ENCODE measurements around the gene INPP5A. TPM values are rescaled to one million over a fixed set of nuclear protein-coding genes. Genes with fewer than 3 reads are reported as not detected.
A peak's percentile ranks its signal among the peaks of the same experiment; 100 is the strongest.

INPP5A gene
- total RNA-seq, 1 donor from 2014 or later, result 29.5 TPM

DNA sequence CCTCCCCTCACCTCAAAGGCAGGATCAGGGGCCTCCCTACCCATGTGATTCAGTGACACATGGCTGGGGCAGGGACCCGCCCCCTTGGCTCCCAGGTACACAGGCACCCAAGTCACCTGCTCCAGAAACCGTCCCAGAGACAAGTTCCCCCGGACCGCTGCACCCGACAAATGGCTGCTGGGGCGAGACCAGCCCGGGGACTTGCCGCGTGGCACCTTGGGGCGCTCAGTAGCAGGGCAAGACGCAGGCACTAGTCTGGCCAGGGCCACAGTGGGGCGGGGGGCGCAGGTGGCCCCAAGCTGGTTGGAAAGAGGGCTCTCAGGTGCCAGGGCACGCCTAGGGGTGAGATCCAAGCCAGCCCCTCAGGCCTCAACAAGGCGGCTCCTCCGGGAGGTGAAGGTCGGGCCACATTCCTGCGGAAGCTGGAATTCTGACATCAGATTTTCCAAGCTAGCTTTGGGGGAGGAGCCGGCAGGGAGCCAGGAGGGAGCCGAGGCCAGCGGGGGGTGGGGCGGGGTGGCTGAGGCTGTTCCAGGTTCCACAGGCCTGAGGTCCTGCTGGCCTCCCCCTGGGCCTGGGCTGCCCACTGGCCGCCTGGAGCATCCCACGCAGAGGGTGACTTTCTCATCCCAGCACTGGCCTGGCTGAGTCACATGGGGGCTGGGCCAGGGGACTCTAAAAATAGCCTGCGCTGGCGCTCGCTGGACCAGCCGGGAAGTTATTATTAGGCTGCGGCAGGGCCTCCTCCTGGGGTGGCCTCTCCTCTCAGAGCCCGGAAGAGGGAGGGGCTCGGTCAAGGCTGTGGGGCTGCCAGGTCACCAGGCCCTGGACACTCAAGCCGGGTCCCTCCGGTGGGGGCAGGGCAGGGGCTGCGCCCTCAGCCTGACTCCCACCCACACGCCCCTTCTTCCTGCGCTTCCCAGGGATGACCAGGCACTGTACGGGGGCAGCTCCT lies 20.5 kb upstream of the INPP5A start:
- Histone ChIP-seq H3K4me3 (ENCODE audit: low read depth, low read length) (no peak overlapping the region), H3K36me3 (ENCODE audit: control insufficient read depth, insufficient read depth, low read length) (no peaks in the 10 kb centered on the region), H3K27me3 (ENCODE audit: control insufficient read depth, insufficient read depth, low read length) (peaks cover 6% of the 10 kb centered on the region)
- DNase-seq (ENCODE audit: low read depth), result peak; percentile 54
- no peak for FAIRE-seq
- TF ChIP-seq, protein P1, sequence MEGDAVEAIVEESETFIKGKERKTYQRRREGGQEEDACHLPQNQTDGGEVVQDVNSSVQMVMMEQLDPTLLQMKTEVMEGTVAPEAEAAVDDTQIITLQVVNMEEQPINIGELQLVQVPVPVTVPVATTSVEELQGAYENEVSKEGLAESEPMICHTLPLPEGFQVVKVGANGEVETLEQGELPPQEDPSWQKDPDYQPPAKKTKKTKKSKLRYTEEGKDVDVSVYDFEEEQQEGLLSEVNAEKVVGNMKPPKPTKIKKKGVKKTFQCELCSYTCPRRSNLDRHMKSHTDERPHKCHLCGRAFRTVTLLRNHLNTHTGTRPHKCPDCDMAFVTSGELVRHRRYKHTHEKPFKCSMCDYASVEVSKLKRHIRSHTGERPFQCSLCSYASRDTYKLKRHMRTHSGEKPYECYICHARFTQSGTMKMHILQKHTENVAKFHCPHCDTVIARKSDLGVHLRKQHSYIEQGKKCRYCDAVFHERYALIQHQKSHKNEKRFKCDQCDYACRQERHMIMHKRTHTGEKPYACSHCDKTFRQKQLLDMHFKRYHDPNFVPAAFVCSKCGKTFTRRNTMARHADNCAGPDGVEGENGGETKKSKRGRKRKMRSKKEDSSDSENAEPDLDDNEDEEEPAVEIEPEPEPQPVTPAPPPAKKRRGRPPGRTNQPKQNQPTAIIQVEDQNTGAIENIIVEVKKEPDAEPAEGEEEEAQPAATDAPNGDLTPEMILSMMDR (IDR thresholded peaks at IDR 0.05; ENCODE audit: insufficient read depth, low read length, severe bottlenecking), result no peak

DNA sequence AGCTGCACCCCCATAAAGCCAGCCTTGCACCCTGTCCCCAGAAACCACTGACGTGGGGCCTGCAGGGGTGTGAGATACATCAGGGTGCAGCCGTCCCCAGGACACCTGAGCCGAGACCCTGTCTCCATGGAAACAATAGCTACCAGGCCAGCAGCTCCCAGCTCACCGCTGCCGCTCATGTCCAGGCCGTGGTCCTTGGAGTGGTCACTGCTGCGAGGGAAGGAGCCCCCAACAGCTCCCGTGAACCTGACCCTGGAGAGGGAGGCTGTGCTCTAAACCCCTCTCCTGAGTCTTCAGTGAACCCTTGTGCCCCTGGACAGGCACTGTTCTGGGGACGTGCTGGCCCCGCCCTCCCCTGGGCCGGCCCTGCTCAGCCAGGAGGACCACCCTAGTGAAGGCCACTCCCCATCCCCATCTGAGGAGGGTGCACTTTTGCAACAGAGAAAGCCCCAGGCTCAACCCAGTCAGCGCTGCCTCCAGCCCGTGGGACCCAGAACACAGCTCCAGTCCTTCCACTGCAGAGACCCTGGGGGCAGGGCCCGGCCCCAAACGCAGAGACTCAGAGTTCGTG lies 19.6 kb upstream of the INPP5A start:
- Histone ChIP-seq H3K4me3 (ENCODE audit: low read depth, low read length) (no peak overlapping the region), H3K27me3 (ENCODE audit: control insufficient read depth, insufficient read depth, low read length) (peaks cover 6% of the 10 kb centered on the region), H3K36me3 (ENCODE audit: control insufficient read depth, insufficient read depth, low read length) (no peaks in the 10 kb centered on the region)
- FAIRE-seq (no peak), DNase-seq (ENCODE audit: low read depth) (no peak)
- TF ChIP-seq, protein P1 (IDR thresholded peaks at IDR 0.05; ENCODE audit: insufficient read depth, low read length, severe bottlenecking), result no peak

DNA sequence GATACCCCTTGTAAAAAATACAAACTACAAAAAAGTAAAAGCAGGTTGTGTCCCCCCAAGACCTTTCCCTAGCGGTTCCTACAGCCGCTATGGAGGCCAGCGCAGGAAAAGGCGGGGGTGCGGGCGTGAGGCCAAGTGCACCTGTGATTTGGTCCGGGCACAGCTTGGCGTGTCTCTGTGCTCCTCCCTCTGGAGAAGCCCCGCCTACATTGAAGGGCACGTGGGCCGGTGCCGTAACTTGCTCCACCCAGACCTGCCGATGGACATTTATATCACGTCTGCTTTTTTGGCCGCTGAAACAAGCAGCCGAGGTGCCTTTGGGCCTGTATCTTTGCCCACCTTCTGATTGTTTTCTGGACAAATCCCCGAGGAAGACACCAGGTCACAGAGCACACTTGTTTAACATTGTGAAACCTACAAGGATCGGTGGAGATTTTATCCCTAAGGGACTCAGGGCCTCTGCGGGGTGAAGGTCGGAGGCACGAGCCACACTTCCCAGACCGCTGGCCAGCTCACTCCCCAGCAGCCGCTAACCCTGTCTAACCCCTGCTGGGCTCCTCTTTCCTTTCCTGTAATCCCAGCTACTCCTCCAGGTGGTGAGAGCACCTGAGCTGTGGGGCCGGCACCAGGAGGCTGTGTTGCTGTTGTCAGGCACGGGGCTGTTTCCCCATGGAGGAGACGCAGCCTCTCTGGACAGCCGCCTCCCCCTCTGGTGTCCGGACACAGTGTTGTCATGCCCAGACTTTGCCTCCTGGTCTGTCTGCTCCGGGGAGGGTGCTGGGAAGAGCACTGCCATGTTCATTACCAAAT lies 18.8 kb upstream of the INPP5A start:
- TF ChIP-seq, protein P1 (IDR thresholded peaks at IDR 0.05; ENCODE audit: insufficient read depth, low read length, severe bottlenecking), result no peak
- peak; percentile 40 for DNase-seq (ENCODE audit: low read depth)
- Histone ChIP-seq H3K36me3 (ENCODE audit: control insufficient read depth, insufficient read depth, low read length) (no peaks in the 10 kb centered on the region), H3K4me3 (ENCODE audit: low read depth, low read length) (no peak overlapping the region), H3K27me3 (ENCODE audit: control insufficient read depth, insufficient read depth, low read length) (peaks cover 8% of the 10 kb centered on the region)
- FAIRE-seq, result no peak

DNA sequence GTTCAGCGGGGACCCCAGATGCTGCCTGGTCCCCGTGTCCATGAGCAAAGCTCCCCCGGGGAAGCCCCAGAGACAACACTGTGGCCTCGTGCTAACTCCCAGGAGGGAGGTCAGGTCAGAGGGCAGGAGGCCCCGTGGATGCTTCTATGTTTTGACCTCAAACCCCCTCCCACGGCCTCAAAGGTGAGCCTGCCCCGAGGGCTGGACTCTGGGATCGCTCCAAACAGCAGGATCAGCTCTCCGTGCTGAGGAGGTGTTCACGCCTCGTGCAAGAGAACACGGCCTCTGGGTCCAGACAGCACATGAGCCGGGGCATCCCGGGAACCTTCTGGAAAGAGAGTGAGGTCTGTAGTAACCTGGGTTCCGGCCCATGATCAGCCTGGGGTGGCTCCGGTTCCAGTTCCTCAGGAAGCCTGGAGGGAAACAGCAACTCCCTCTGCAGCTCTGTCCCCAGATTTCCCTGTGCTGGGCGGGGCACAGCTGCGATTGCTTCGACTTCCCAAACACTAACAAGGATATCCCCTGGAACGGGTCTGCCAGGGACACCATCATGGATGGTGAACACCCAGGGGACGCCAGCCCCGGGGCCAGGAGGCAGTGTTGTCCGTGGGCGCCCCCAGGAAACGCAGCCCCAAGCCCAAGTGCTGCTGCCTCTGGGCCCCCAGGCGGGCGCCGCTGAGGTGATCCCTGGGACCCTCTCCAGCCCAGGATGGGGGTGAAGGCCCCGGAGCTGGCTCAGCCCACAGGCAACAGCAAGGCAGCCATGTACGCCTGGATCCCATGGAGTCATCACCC lies 18.0 kb upstream of the INPP5A start:
- Histone ChIP-seq H3K4me3 (ENCODE audit: low read depth, low read length) (no peak overlapping the region), H3K27me3 (ENCODE audit: control insufficient read depth, insufficient read depth, low read length) (peaks cover 9% of the 10 kb centered on the region)

More for the DNA sequence above, 18.0 kb upstream of the INPP5A start:
- TF ChIP-seq, protein P1 (IDR thresholded peaks at IDR 0.05; ENCODE audit: insufficient read depth, low read length, severe bottlenecking), result no peak
- FAIRE-seq, result no peak
- H3K36me3 ChIP-seq (ENCODE audit: control insufficient read depth, insufficient read depth, low read length), result no peaks in the 10 kb centered on the region
- DNase-seq (ENCODE audit: low read depth), result no peak

Measured in bronchial epithelial cell (primary cell).